H1 (cell line): Measurements from ENCODE around the gene FLNA. TPM values are rescaled to one million over a fixed set of nuclear protein-coding genes. Genes with fewer than 3 reads are reported as not detected.

Experiments used
- CTCF ChIA-PET: fragments of 300-600 bp; sonication (Branson Sonifier 250); formaldehyde crosslinking; loops from one replicate; lab custom pipeline; 2021; ENCODE audit not compliant: partially characterized antibody; lab: Charles Lee
- POLR2A ChIA-PET: fragments of 300-600 bp; sonication (Branson Sonifier 250); formaldehyde crosslinking; loops from one replicate; lab custom pipeline; 2021; ENCODE audit warnings: inconsistent platforms; ENCODE audit not compliant: partially characterized antibody; lab: Charles Lee
- DNase-seq, 2 experiments: peaks; one replicate each; pipeline versions ENCODE4 v3.0.0 to v3.0.0-alpha.2; 2010 to 2022; ENCODE audit warnings: low spot score in 2 of 2, low read depth in 1 of 2, mixed read lengths in 1 of 2
- FAIRE-seq: peaks from 2 replicates; lab custom pipeline; 2011; peaks lifted over from hg19 to GRCh38; lab: Jason Lieb, UNC
- H2AFZ ChIP-seq: 2 replicates; pipeline ENCODE4 v1.8.1; 2012; ENCODE audit warnings: low read length, inconsistent platforms
- H2AK5ac ChIP-seq: 2 replicates; pipeline ENCODE4 v1.6.1; 2013; ENCODE audit warnings: low read depth, low read length
- H2BK120ac ChIP-seq: replicated peaks from 2 replicates; pipeline ENCODE3; 2013; ENCODE audit warnings: low read depth, low read length, inconsistent platforms
- H2BK12ac ChIP-seq: 2 replicates; pipeline ENCODE4 v1.6.1; 2013; ENCODE audit warnings: low read depth, low read length
- H2BK15ac ChIP-seq: 2 replicates; pipeline ENCODE4 v1.6.1; 2013; ENCODE audit warnings: low read length
- H2BK20ac ChIP-seq: 2 replicates; pipeline ENCODE4 v1.6.1; 2013; ENCODE audit warnings: low read length
- H2BK5ac ChIP-seq: 2 replicates; pipeline ENCODE4 v1.6.1; 2013; ENCODE audit warnings: low read depth, low read length
- H3K14ac ChIP-seq: 2 replicates; pipeline ENCODE4 v1.6.1; 2013; ENCODE audit warnings: inconsistent platforms; ENCODE audit not compliant: insufficient read length
- H3K18ac ChIP-seq: 2 replicates; pipeline ENCODE4 v1.6.1; 2013; ENCODE audit warnings: low read length; ENCODE audit errors: extremely low read depth
- H3K23ac ChIP-seq: 2 replicates; pipeline ENCODE4 v1.6.1; 2013; ENCODE audit warnings: inconsistent platforms; ENCODE audit not compliant: insufficient read length
- H3K23me2 ChIP-seq: 2 replicates; pipeline ENCODE4 v1.6.1; 2013; ENCODE audit warnings: low read depth, low read length
- H3K27ac ChIP-seq: 2 replicates; pipeline ENCODE4 v1.6.1; 2011; ENCODE audit warnings: low read depth, low read length, inconsistent platforms
- H3K27me3 ChIP-seq, 4 experiments: replicated peaks in 1 of 4; 1 replicate in 1 of 4; 2 replicates in 3 of 4; pipeline versions ENCODE4 v1.6.1 to v1.8.1; 2011 to 2013; ENCODE audit warnings: low read length in 3 of 4, mild to moderate bottlenecking in 3 of 4, inconsistent platforms in 2 of 4, mixed read lengths in 2 of 4, moderate library complexity in 1 of 4; ENCODE audit not compliant: control insufficient read depth in 3 of 4, insufficient read depth in 3 of 4; ENCODE audit errors: extremely low read depth in 1 of 4
- H3K36me3 ChIP-seq, 4 experiments: 2 replicates each; pipeline versions ENCODE4 v1.6.1 to v1.8.1; 2011 to 2013; ENCODE audit warnings: mild to moderate bottlenecking in 4 of 4, low read length in 3 of 4, moderate library complexity in 2 of 4, control low read depth in 1 of 4, inconsistent platforms in 1 of 4; ENCODE audit not compliant: insufficient read depth in 4 of 4, control insufficient read depth in 2 of 4
- H3K4ac ChIP-seq: replicated peaks from 2 replicates; pipeline ENCODE3; 2013; ENCODE audit warnings: low read length, low read depth, mixed read lengths, inconsistent platforms; ENCODE audit not compliant: insufficient read length
- H3K4me1 ChIP-seq, 4 experiments: replicated peaks in 1 of 4; 1 replicate in 1 of 4; 2 replicates in 3 of 4; pipeline versions ENCODE4 v1.6.1 to v1.8.1; 2011 to 2013; ENCODE audit warnings: low read length in 3 of 4, inconsistent platforms in 2 of 4, mixed read lengths in 1 of 4; ENCODE audit not compliant: insufficient read depth in 4 of 4, control insufficient read depth in 3 of 4
- H3K4me2 ChIP-seq, 2 experiments: 2 replicates each; pipeline versions ENCODE4 v1.6.1 to v1.8.1; 2011 to 2013; ENCODE audit warnings: low read depth in 2 of 2, low read length in 2 of 2, control low read depth in 1 of 2, inconsistent platforms in 1 of 2, mild to moderate bottlenecking in 1 of 2; ENCODE audit not compliant: insufficient read depth in 1 of 2
- H3K4me3 ChIP-seq, 4 experiments: fragments of 200-600, 300-600 bp in 1 of 4; sonication (generic), shearing (Covaris generic), sonication (Bioruptor Twin) in 1 of 4; 2 replicates each; pipeline versions ENCODE4 v1.5.1 to v1.8.1; 2011 to 2016; ENCODE audit warnings: low read length in 4 of 4, low read depth in 3 of 4, control low read depth in 2 of 4, inconsistent platforms in 2 of 4, mild to moderate bottlenecking in 2 of 4, mixed read lengths in 1 of 4, moderate library complexity in 1 of 4; ENCODE audit not compliant: insufficient read depth in 2 of 4; ENCODE audit errors: extremely low read depth in 1 of 4
- H3K56ac ChIP-seq: replicated peaks from 2 replicates; pipeline ENCODE3; 2013; ENCODE audit warnings: low read depth, mild to moderate bottlenecking, mixed read lengths, low read length, inconsistent platforms; ENCODE audit not compliant: insufficient read length
- H3K79me1 ChIP-seq: 2 replicates; pipeline ENCODE4 v1.6.1; 2013; ENCODE audit warnings: low read depth, low read length, control low read depth
- H3K79me2 ChIP-seq, 2 experiments: 2 replicates each; pipeline versions ENCODE4 v1.6.1 to v1.8.1; 2012 to 2013; ENCODE audit warnings: low read length in 2 of 2, mild to moderate bottlenecking in 2 of 2, inconsistent platforms in 1 of 2; ENCODE audit not compliant: insufficient read depth in 2 of 2, control insufficient read depth in 1 of 2
- H3K9ac ChIP-seq, 4 experiments: replicated peaks in 1 of 4; 1 replicate in 1 of 4; 2 replicates in 3 of 4; pipeline versions ENCODE4 v1.6.1 to v1.8.1; 2011 to 2013; ENCODE audit warnings: low read depth in 3 of 4, low read length in 3 of 4, control low read depth in 2 of 4, mild to moderate bottlenecking in 2 of 4, moderate library complexity in 2 of 4, inconsistent platforms in 1 of 4; ENCODE audit errors: extremely low read depth in 1 of 4
- H3K9me3 ChIP-seq, 2 experiments: 2 replicates each; pipeline versions ENCODE4 v1.6.1 to v1.8.1; 2012 to 2013; ENCODE audit warnings: mild to moderate bottlenecking in 2 of 2, moderate library complexity in 2 of 2, control low read depth in 1 of 2, inconsistent platforms in 1 of 2, low read depth in 1 of 2, low read length in 1 of 2, mixed read lengths in 1 of 2; ENCODE audit not compliant: insufficient read depth in 2 of 2
- H4K20me1 ChIP-seq, 2 experiments: replicated peaks in 1 of 2; 2 replicates each; pipeline versions ENCODE3 to v1.8.1; 2011 to 2013; ENCODE audit warnings: inconsistent platforms in 2 of 2, low read length in 2 of 2, mild to moderate bottlenecking in 1 of 2; ENCODE audit not compliant: insufficient read depth in 2 of 2, control insufficient read depth in 1 of 2
- H4K5ac ChIP-seq: 2 replicates; pipeline ENCODE4 v1.6.1; 2013; ENCODE audit warnings: low read length, low read depth, mixed read lengths, inconsistent platforms; ENCODE audit not compliant: insufficient read length
- H4K8ac ChIP-seq: 2 replicates; pipeline ENCODE4 v1.8.0; 2013; ENCODE audit warnings: mild to moderate bottlenecking, moderate library complexity, low read length, inconsistent platforms; ENCODE audit not compliant: insufficient read depth; ENCODE audit errors: extremely low read depth
- H4K91ac ChIP-seq: replicated peaks from 2 replicates; pipeline ENCODE3; 2013; ENCODE audit warnings: low read length, mixed read lengths, inconsistent platforms; ENCODE audit not compliant: insufficient read length
- CBX5 ChIP-seq: fragments of 300-800, 300-1000 bp; sonication (generic); IDR thresholded peaks from 2 replicates; pipeline ENCODE4 v1.7.1; 2016; ENCODE audit warnings: antibody characterized with exemption, low read length, low read depth
- EP300 ChIP-seq, 2 experiments: IDR thresholded peaks; 1 replicate in 1 of 2; 2 replicates in 1 of 2; pipeline ENCODE4 v1.6.1; 2011 to 2012; ENCODE audit warnings: low read depth in 2 of 2, low read length in 2 of 2, mild to moderate bottlenecking in 2 of 2, borderline replicate concordance in 1 of 2, inconsistent platforms in 1 of 2, moderate library complexity in 1 of 2
- MAFK ChIP-seq: IDR thresholded peaks from 2 replicates; pipeline ENCODE4 v1.6.1; 2012; ENCODE audit warnings: low read depth, mild to moderate bottlenecking, improper control_type of control experiment, low read length
- MAX ChIP-seq: IDR thresholded peaks from 2 replicates; pipeline ENCODE4 v1.6.1; 2012; ENCODE audit warnings: inconsistent platforms
- PHF8 ChIP-seq: fragments of 200-600 bp; sonication (generic); conservative IDR thresholded peaks from 2 replicates; pipeline ENCODE4 v1.7.1; 2012; ENCODE audit warnings: low read depth, mild to moderate bottlenecking, inconsistent platforms, low read length, moderate library complexity
- RXRA ChIP-seq: IDR thresholded peaks from 2 replicates; pipeline ENCODE4 v1.6.1; 2011; ENCODE audit warnings: low read depth, mild to moderate bottlenecking, low read length, moderate library complexity; ENCODE audit not compliant: insufficient read depth
- SP1 ChIP-seq: IDR thresholded peaks from 2 replicates; pipeline ENCODE4 v1.6.1; 2011; ENCODE audit warnings: low read depth, low read length
- SRF ChIP-seq: IDR thresholded peaks from 2 replicates; pipeline ENCODE4 v1.6.1; 2011; ENCODE audit warnings: mild to moderate bottlenecking, low read depth, low read length, moderate library complexity
- TAF1 ChIP-seq: IDR thresholded peaks from 2 replicates; pipeline ENCODE4 v1.6.1; 2011; ENCODE audit warnings: mild to moderate bottlenecking, low read depth, low read length
- TBP ChIP-seq: IDR thresholded peaks from 2 replicates; pipeline ENCODE4 v1.6.1; 2011; ENCODE audit warnings: low read depth, low read length, improper control_type of control experiment
- YY1 ChIP-seq: IDR thresholded peaks from 2 replicates; pipeline ENCODE4 v1.6.1; 2011; ENCODE audit warnings: low read depth, mild to moderate bottlenecking, low read length
- WGBS, 2 experiments: shearing (Covaris generic) in 1 of 2; methylation state at CpG; one replicate each; pipeline versions ENCODE4 v1.1.6 to v1.1.7; 2013 to 2015; ENCODE audit warnings: low lambda C conversion rate in 2 of 2, mixed read lengths in 2 of 2, inconsistent platforms in 1 of 2, low coverage in 1 of 2, missing lambda C conversion rate in 1 of 2; ENCODE audit not compliant: insufficient replicate concordance in 2 of 2, insufficient coverage in 1 of 2, insufficient read length in 1 of 2; ENCODE audit errors: extremely low coverage in 1 of 2, missing lambda C conversion rate in 1 of 2; 5-methylcytosine and 5-hydroxymethylcytosine counted together
- polyA plus RNA-seq, 7 experiments: library from polyadenylated mRNA; depleted of rRNA in 3 of 7; stranded (reverse) in 5 of 7; unstranded in 2 of 7; fragments of >200 nt in 5 of 7; fragments of 200-250 nt in 2 of 7; gene quantifications; 1 replicate in 5 of 7; 2 replicates in 1 of 7; 4 replicates in 1 of 7; pipeline versions ENCODE4 v1.2.1 to v1.2.3, GENCODE V29; 2011 to 2013; ENCODE audit warnings: missing spikeins in 2 of 7, mixed read lengths in 2 of 7
- total RNA-seq: library from RNA; stranded (reverse); fragmentation: NEBNext Ultra II Directional; extraction: Animal tissue kit (Norgen Biotek cat#: 25700); gene quantifications from 2 replicates; pipeline ENCODE4 v1.2.1, GENCODE V29; 2021

FLNA gene
- total and polyA plus RNA-seq, 2 of the 8 experiments (the other 6 are each of a cell fraction or from before 2014, with no cell fraction given), result 315 to 925 TPM

- Histone ChIP-seq H3K4me1 (peaks cover 0 to 22% (median 10%) of the 10 kb centered on the region in 4 experiments; a peak in 6 of 7 replicates), H3K4me3 (peak within 1 kb of the TSS; percentile 75 to 97 (median 78)), H4K8ac (peak within 1 kb of the TSS; percentile 98), H2BK20ac (no peak within 1 kb of the TSS), H3K56ac (peak within 1 kb of the TSS; percentile 16), H3K4me2 (peak within 1 kb of the TSS; percentile 79 to 98), H3K23ac (no peak within 1 kb of the TSS), H3K27me3 (peaks cover 0 to 3% (median 0%) of the 10 kb centered on the region in 4 experiments; a peak in 2 of 7 replicates), H4K91ac (no peak within 1 kb of the TSS), H2BK120ac (no peak within 1 kb of the TSS), H3K4ac (no peak within 1 kb of the TSS), H3K79me2 (peaks cover 0 to 13% of the 10 kb centered on the region in 2 experiments; a peak in 2 of 4 replicates), H3K18ac (no peak within 1 kb of the TSS; the same call in none of the 2 replicates), H3K14ac (no peak within 1 kb of the TSS), H3K23me2 (peaks cover 4% of the 10 kb centered on the region; the same call in 1 of the 2 replicates), H3K36me3 (peaks cover 0 to 26% (median 0%) of the 10 kb centered on the region in 4 experiments; a peak in 2 of 8 replicates), H3K9me3 (no peaks in the 10 kb centered on the region), H3K27ac (peak within 1 kb of the TSS; percentile 96), H2BK5ac (no peak within 1 kb of the TSS), H4K5ac (peak within 1 kb of the TSS; percentile 52), H3K9ac (peak within 1 kb of the TSS; percentile 84 to 92 (median 92)), H2BK15ac (no peak within 1 kb of the TSS), H2AK5ac (no peak within 1 kb of the TSS), H2AFZ (no peak within 1 kb of the TSS), H4K20me1 (peaks cover 0 to 2% of the 10 kb centered on the region in 2 experiments), H3K79me1 (no peaks in the 10 kb centered on the region), H2BK12ac (no peak within 1 kb of the TSS; the same call in 1 of the 2 replicates)
- CTCF ChIA-PET, result interaction anchor here (1.6 kb wide), 1 partner anchor 11 kb away, joined by 5 read pairs; no protein-coding TSS in a partner anchor
- no CpG with 5 or more reads among the region's 103 CpGs for WGBS, 2 experiments
- POLR2A ChIA-PET, result interaction anchor here (0.6 to 6.5 kb wide), 7 partner anchors 11 to 298 kb away, joined by 3 to 107 read pairs (median 4); partner anchors contain the start of genes DNASE1L1 and RPL10
- peak; percentile 90 to 93 for DNase-seq
- peak; percentile 66 for FAIRE-seq
- TF ChIP-seq SRF (no peak), CBX5 (no peak), EP300 (IDR thresholded peaks at IDR 0.05; ENCODE audit: borderline replicate concordance in 1 of 2, low read depth in 2 of 2, low read length in 2 of 2) (no peak), TAF1 (peak; percentile 43; the same call in 1 of the 2 replicates), MAFK (no peak), MAX (peak; percentile 34; the same call in 1 of the 2 replicates), TBP (peak; percentile 70), PHF8 (no peak; the same call in 1 of the 2 replicates), RXRA (no peak), YY1 (no peak), SP1 (peak; percentile 16; the same call in 1 of the 2 replicates)
Measured at GRCh38 chrX:154378799-154379568, 4.5 kb upstream of the FLNA start, which contains the start of gene EMD. Gene EMD (plus strand): TSS chrX:154379295. CDS start chrX:154379485, 190 bp downstream.
